GM06990 (cell line): ENCODE data around the gene FUCA2.

Experiments
- DNase-seq: peaks from one replicate; pipeline ENCODE4 v3.0.0-alpha.2; 2011; ENCODE audit not compliant: insufficient read length; ENCODE audit errors: extremely low read depth
- H3K27me3 ChIP-seq: replicated peaks from 2 replicates; pipeline ENCODE4 v1.6.0; 2011; ENCODE audit warnings: low read length; ENCODE audit not compliant: control insufficient read depth, insufficient read depth
- H3K36me3 ChIP-seq: 2 replicates; pipeline ENCODE4 v1.5.1; 2011; ENCODE audit warnings: low read length; ENCODE audit not compliant: control insufficient read depth, insufficient read depth
- H3K4me3 ChIP-seq: replicated peaks from 2 replicates; pipeline ENCODE4 v1.5.1; 2011; ENCODE audit warnings: low read depth, mild to moderate bottlenecking, control low read depth, low read length
- CTCF ChIP-seq: IDR thresholded peaks from 2 replicates; pipeline ENCODE4 v1.5.1; 2011; ENCODE audit warnings: low read length, control low read depth, mild to moderate bottlenecking, inconsistent platforms; ENCODE audit not compliant: insufficient read depth, poor library complexity, severe bottlenecking

FUCA2 gene

GRCh38 chr6:143490775-143491174, 20.7 kb downstream of the FUCA2 start:
- H3K27me3 ChIP-seq = no peaks in the 10 kb centered on the region
- no peak overlapping the region for H3K4me3 ChIP-seq
- H3K36me3 ChIP-seq = peaks cover 2% of the 10 kb centered on the region
- TF ChIP-seq CTCF = no peak
- DNase-seq = no peak

- TF ChIP-seq CTCF = no peak
- Histone ChIP-seq H3K27me3 (no peaks in the 10 kb centered on the region), H3K4me3 (no peak overlapping the region), H3K36me3 (peaks cover 2% of the 10 kb centered on the region)
- DNase-seq = no peak
Observed at GRCh38 chr6:143490244-143490643, 21.3 kb downstream of the FUCA2 start.

- no peak for DNase-seq
- Histone ChIP-seq H3K4me3 (no peak overlapping the region), H3K27me3 (no peaks in the 10 kb centered on the region), H3K36me3 (no peaks in the 10 kb centered on the region; the same call in 1 of the 2 replicates)
- TF ChIP-seq CTCF = no peak
Observed at GRCh38 chr6:143486752-143487151, 24.8 kb downstream of the FUCA2 start.

DNA sequence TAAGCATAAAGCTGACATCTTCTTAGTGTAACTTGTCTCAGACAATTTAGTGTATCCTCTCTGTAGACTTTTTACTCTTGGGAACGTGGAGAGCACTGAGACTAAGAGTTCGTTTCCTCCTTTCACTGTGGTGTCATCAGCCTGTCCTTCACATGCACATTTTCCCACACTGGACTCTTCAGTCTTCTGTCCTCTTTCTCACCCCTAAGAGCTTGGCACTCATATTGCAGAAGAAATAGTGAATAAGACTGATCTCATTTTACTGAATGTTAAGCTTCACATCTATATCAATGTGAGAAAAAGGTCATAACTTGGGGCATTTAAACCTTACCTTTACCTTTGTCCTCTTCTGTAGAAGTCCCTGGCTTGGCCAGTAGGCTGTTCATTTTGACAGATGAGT, 25.6 kb downstream of the FUCA2 start:
- no peaks in the 10 kb centered on the region for H3K27me3 ChIP-seq
- no peaks in the 10 kb centered on the region; the same call in 1 of the 2 replicates for H3K36me3 ChIP-seq
- DNase-seq = no peak
- no peak for TF ChIP-seq CTCF
- no peak overlapping the region for H3K4me3 ChIP-seq

- no peak for TF ChIP-seq CTCF
- Histone ChIP-seq H3K4me3 (no peak overlapping the region), H3K27me3 (no peaks in the 10 kb centered on the region), H3K36me3 (no peaks in the 10 kb centered on the region; the same call in 1 of the 2 replicates)
- no peak for DNase-seq
Observed at GRCh38 chr6:143482593-143482992, 28.9 kb downstream of the FUCA2 start.

DNA sequence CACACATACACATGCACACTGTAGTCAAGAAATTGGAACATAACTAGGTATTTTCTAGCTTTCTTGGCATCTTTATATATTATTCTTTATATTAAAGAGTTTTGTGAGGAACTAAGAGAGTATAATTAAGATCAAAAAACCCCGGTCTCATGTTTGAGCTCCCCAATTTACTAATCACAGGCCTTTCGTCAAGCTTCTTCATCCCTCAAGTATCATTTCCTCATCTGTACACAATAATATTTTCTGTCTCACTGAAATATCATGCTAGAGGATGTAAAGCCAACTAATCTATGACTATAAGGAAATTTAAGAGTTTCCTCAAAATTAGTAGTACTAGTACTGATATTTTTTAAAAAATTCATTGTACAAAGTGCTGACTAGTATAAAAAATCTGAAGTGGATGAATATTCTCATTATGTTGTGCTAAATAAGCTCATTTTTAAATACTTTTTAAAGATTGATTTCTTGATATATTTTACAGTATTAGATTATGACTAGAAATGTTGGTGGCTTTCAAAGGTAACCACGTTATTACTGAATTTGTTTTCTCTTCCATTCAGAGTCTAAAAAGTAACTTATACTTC, 32.9 kb downstream of the FUCA2 start:
- no peak for DNase-seq
- Histone ChIP-seq H3K27me3 (no peaks in the 10 kb centered on the region), H3K36me3 (no peaks in the 10 kb centered on the region), H3K4me3 (no peak overlapping the region)
- TF ChIP-seq CTCF = no peak
